HL-60 (cell line): Measurements from ENCODE around the gene WNT7B.

Source experiments
- DNase-seq, 2 experiments: peaks; one replicate each; pipeline ENCODE4 v3.0.0-alpha.2; 2010 to 2020; ENCODE audit warnings: low read depth in 1 of 2, low spot score in 1 of 2
- H3K27ac ChIP-seq: fragments of 250-450 bp; sonication (Bioruptor Pico); replicated peaks from 2 replicates; pipeline ENCODE4 v1.5.1; 2020; ENCODE audit warnings: mild to moderate bottlenecking, moderate library complexity
- H3K27me3 ChIP-seq: fragments of 250-450 bp; sonication (Bioruptor Pico); 2 replicates; pipeline ENCODE4 v1.5.1; 2021; ENCODE audit warnings: mild to moderate bottlenecking, moderate library complexity; ENCODE audit not compliant: insufficient read depth, poor library complexity, severe bottlenecking
- H3K4me3 ChIP-seq: replicated peaks from 2 replicates; pipeline ENCODE4 v1.5.1; 2011; ENCODE audit warnings: mild to moderate bottlenecking, control low read depth, low read length; ENCODE audit not compliant: insufficient read depth
- CTCF ChIP-seq: IDR thresholded peaks from one replicate; pipeline ENCODE4 v1.5.1; 2011; ENCODE audit warnings: low read length, control low read depth, inconsistent platforms; ENCODE audit not compliant: insufficient read depth
- GABPA ChIP-seq: IDR thresholded peaks from 2 replicates; pipeline ENCODE4 v1.6.1; 2012; ENCODE audit warnings: low read depth
- POLR2AphosphoS5 ChIP-seq: IDR thresholded peaks from 2 replicates; pipeline ENCODE4 v1.6.1; 2012; ENCODE audit warnings: low read depth
- REST ChIP-seq: IDR thresholded peaks from 2 replicates; pipeline ENCODE4 v1.6.1; 2012; ENCODE audit warnings: low read depth; ENCODE audit not compliant: insufficient replicate concordance
- SPI1 ChIP-seq: IDR thresholded peaks from 2 replicates; pipeline ENCODE4 v1.6.1; 2012; ENCODE audit warnings: low read depth, mild to moderate bottlenecking, borderline replicate concordance

WNT7B gene

GRCh38 chr22:45886540-45886939 is 90.4 kb downstream of the WNT7B start:
- DNase-seq: no peak
- TF ChIP-seq SPI1 (no peak), POLR2AphosphoS5 (no peak), GABPA (no peak), CTCF (no peak), REST (no peak)
- H3K4me3 ChIP-seq: no peak overlapping the region
- peaks cover 22% of the 10 kb centered on the region for H3K27me3 ChIP-seq
- no peak overlapping the region for H3K27ac ChIP-seq

GRCh38 chr22:45885941-45886395 is 91.0 kb downstream of the WNT7B start:
- TF ChIP-seq CTCF (no peak), GABPA (no peak), POLR2AphosphoS5 (no peak), SPI1 (no peak), REST (no peak)
- H3K27me3 ChIP-seq: peaks cover 27% of the 10 kb centered on the region
- H3K27ac ChIP-seq: no peak overlapping the region
- no peak for DNase-seq
- H3K4me3 ChIP-seq: no peak overlapping the region

- TF ChIP-seq CTCF: no peak
- TF ChIP-seq POLR2AphosphoS5: no peak
- TF ChIP-seq SPI1: no peak
- TF ChIP-seq GABPA: no peak
- no peak for TF ChIP-seq REST
- Histone ChIP-seq H3K27ac (no peak overlapping the region), H3K4me3 (no peak overlapping the region), H3K27me3 (peaks cover 32% of the 10 kb centered on the region)
- DNase-seq: no peak
These were observed 91.7 kb downstream of the WNT7B start for GRCh38 chr22:45885171-45885840.
